Endothelial cell of umbilical vein (primary cell): ENCODE results near the gene TRIML1. TPM values are rescaled to one million over a fixed set of nuclear protein-coding genes. Genes with fewer than 3 reads are reported as not detected.

Experiments used
- BruUV-seq: library from RNA; stranded (reverse); fragments of 400-500 nt; replicated peaks from 2 replicates; lab custom pipeline; 2021; lab: Mats Ljungman, UMichigan
- CTCF ChIA-PET: fragments of 300-600, 350-600 bp; sonication (Branson Sonifier 250); formaldehyde crosslinking; loops from one replicate; lab custom pipeline; 2021; ENCODE audit warnings: antibody characterized with exemption, inconsistent platforms; lab: Charles Lee
- POLR2A ChIA-PET: fragments of 300-600, 350-600 bp; sonication (Branson Sonifier 250); formaldehyde crosslinking; loops from one replicate; lab custom pipeline; 2021; ENCODE audit warnings: antibody characterized with exemption, inconsistent platforms; lab: Charles Lee
- DNase-seq: peaks from one replicate; pipeline ENCODE4 v3.0.0-alpha.2; 2011; ENCODE audit warnings: low read depth, low spot score
- FAIRE-seq: peaks from 2 replicates; lab custom pipeline; 2011; peaks lifted over from hg19 to GRCh38; lab: Jason Lieb, UNC
- H2AFZ ChIP-seq: 2 replicates; pipeline ENCODE4 v1.6.0; 2012; ENCODE audit warnings: low read depth, low read length, control low read depth, inconsistent platforms
- H3K27ac ChIP-seq: 2 replicates; pipeline ENCODE4 v1.5.1; 2011; ENCODE audit warnings: low read depth, mild to moderate bottlenecking, control low read depth, low read length, moderate library complexity; ENCODE audit not compliant: insufficient read depth
- H3K27me3 ChIP-seq, 2 experiments: 2 replicates each; pipeline versions ENCODE4 v1.6.0 to v1.6.1; 2011; ENCODE audit warnings: low read length in 2 of 2, mixed read lengths in 1 of 2; ENCODE audit not compliant: control insufficient read depth in 2 of 2, insufficient read depth in 2 of 2
- H3K36me3 ChIP-seq, 2 experiments: 2 replicates in 1 of 2; 3 replicates in 1 of 2; pipeline ENCODE4 v1.5.1; 2011; ENCODE audit warnings: low read length in 2 of 2, mild to moderate bottlenecking in 1 of 2, moderate library complexity in 1 of 2; ENCODE audit not compliant: control insufficient read depth in 2 of 2, insufficient read depth in 2 of 2; ENCODE audit errors: extremely low read depth in 1 of 2
- H3K4me1 ChIP-seq: 3 replicates; pipeline ENCODE4 v1.5.1; 2011; ENCODE audit warnings: mild to moderate bottlenecking, low read length; ENCODE audit not compliant: control insufficient read depth, insufficient read depth; ENCODE audit errors: extremely low read depth
- H3K4me2 ChIP-seq: 2 replicates; pipeline ENCODE4 v1.6.1; 2011; ENCODE audit warnings: low read length, control low read depth, mixed read lengths; ENCODE audit not compliant: insufficient read depth
- H3K4me3 ChIP-seq, 3 experiments: fragments of 200-600 bp in 1 of 3; sonication (generic), shearing (Covaris generic) in 1 of 3; replicated peaks in 1 of 3; 2 replicates each; pipeline ENCODE4 v1.5.1; 2011 to 2016; ENCODE audit warnings: control low read depth in 3 of 3, low read length in 3 of 3, mild to moderate bottlenecking in 2 of 3, inconsistent platforms in 1 of 3, low read depth in 1 of 3, moderate library complexity in 1 of 3; ENCODE audit not compliant: insufficient read depth in 1 of 3
- H3K79me2 ChIP-seq: 2 replicates; pipeline ENCODE4 v1.6.0; 2012; ENCODE audit warnings: low read length, inconsistent platforms; ENCODE audit not compliant: control insufficient read depth, insufficient read depth
- H3K9ac ChIP-seq: replicated peaks from 2 replicates; pipeline ENCODE3; 2011; ENCODE audit warnings: low read length, control low read depth; ENCODE audit not compliant: insufficient read depth; ENCODE audit errors: extremely low read depth
- H3K9me1 ChIP-seq: replicated peaks from 3 replicates; pipeline ENCODE4 v1.6.0; 2011; ENCODE audit warnings: mild to moderate bottlenecking, low read length; ENCODE audit not compliant: control insufficient read depth, insufficient read depth; ENCODE audit errors: extremely low read depth
- H3K9me3 ChIP-seq: replicated peaks from 2 replicates; pipeline ENCODE4 v1.5.1; 2012; ENCODE audit warnings: low read length, inconsistent platforms; ENCODE audit not compliant: control insufficient read depth, insufficient read depth
- H4K20me1 ChIP-seq: replicated peaks from 2 replicates; pipeline ENCODE3; 2011; ENCODE audit warnings: mild to moderate bottlenecking, low read length; ENCODE audit not compliant: control insufficient read depth, insufficient read depth; ENCODE audit errors: extremely low read depth
- CTCF ChIP-seq, 2 donors: IDR thresholded peaks; 1 replicate in 1 of 2; 2 replicates in 1 of 2; pipeline ENCODE4 v1.5.1; 2011; ENCODE audit warnings: low read length in 2 of 2, mild to moderate bottlenecking in 2 of 2, moderate library complexity in 2 of 2, control low read depth in 1 of 2, inconsistent platforms in 1 of 2, low read depth in 1 of 2; ENCODE audit not compliant: insufficient read depth in 1 of 2; ENCODE audit errors: extremely low read depth in 1 of 2
- EZH2 ChIP-seq: IDR thresholded peaks from 2 replicates; pipeline ENCODE4 v1.6.1; 2012; ENCODE audit warnings: borderline replicate concordance, low read depth, mild to moderate bottlenecking, moderate library complexity, low read length, inconsistent platforms; ENCODE audit not compliant: severe bottlenecking
- FOS ChIP-seq: IDR thresholded peaks from 2 replicates; pipeline ENCODE4 v1.6.1; 2011; ENCODE audit warnings: mild to moderate bottlenecking, low read length, moderate library complexity, borderline replicate concordance; ENCODE audit not compliant: insufficient read depth
- GATA2 ChIP-seq: IDR thresholded peaks from 2 replicates; pipeline ENCODE4 v1.7.0; 2011; ENCODE audit warnings: low read depth, mild to moderate bottlenecking, moderate library complexity, mixed read lengths, low read length; ENCODE audit not compliant: insufficient read length, insufficient read depth
- JUN ChIP-seq: IDR thresholded peaks from 2 replicates; pipeline ENCODE4 v1.6.1; 2011; ENCODE audit warnings: borderline replicate concordance, low read depth; ENCODE audit not compliant: insufficient read length, insufficient read depth
- MAX ChIP-seq: IDR thresholded peaks from 2 replicates; pipeline ENCODE4 v1.6.1; 2011; ENCODE audit not compliant: insufficient read depth, insufficient read length
- MYC ChIP-seq: IDR thresholded peaks from one replicate; pipeline ENCODE4 v1.6.1; 2011; ENCODE audit warnings: mild to moderate bottlenecking, low read depth, low read length
- POLR2A ChIP-seq: IDR thresholded peaks from 2 replicates; pipeline ENCODE4 v1.6.1; 2012; ENCODE audit warnings: low read depth, mild to moderate bottlenecking, control low read depth, low read length
- POLR2AphosphoS5 ChIP-seq: IDR thresholded peaks from 2 replicates; pipeline ENCODE4 v1.6.1; 2012; ENCODE audit warnings: low read depth, mild to moderate bottlenecking, control low read depth, low read length, moderate library complexity; ENCODE audit not compliant: insufficient read depth
- dilution Hi-C: fragments of 300-500 bp; cut with MboI; formaldehyde crosslinking; loops from one replicate; pipeline ENCODE4 v1.15.0; 2019; ENCODE audit warnings: low sequenced_read_pairs; ENCODE audit not compliant: extremely low pct_ligation_motif_present
- intact Hi-C: fragments of 100-400 bp; cut with micrococcal nuclease; formaldehyde crosslinking; loops from one replicate; pipeline ENCODE4 v1.10.0; 2022
- polyA plus RNA-seq, 4 experiments: library from polyadenylated mRNA; depleted of rRNA in 3 of 4; stranded (reverse) in 3 of 4; unstranded in 1 of 4; fragments of >200 nt; gene quantifications; 2 replicates each; pipeline versions ENCODE4 v1.2.1 to v1.2.3, GENCODE V29; 2011 to 2012; ENCODE audit warnings: missing spikeins in 1 of 4
- total RNA-seq: library from RNA; stranded (reverse); gene quantifications from 2 replicates; pipeline ENCODE4 v1.2.3, GENCODE V29; 2021

Gene TRIML1
- total and polyA plus RNA-seq, 2 donors (not counting 3 experiments of a cell fraction or from before 2014, with no cell fraction given): not detected

- Histone ChIP-seq H3K4me2 (no peak overlapping the region), H3K4me1 (no peaks in the 10 kb centered on the region), H4K20me1 (no peaks in the 10 kb centered on the region), H3K9me3 (peaks cover 5% of the 10 kb centered on the region), H2AFZ (no peak overlapping the region), H3K36me3 (no peaks in the 10 kb centered on the region), H3K79me2 (no peaks in the 10 kb centered on the region), H3K27ac (no peak overlapping the region), H3K4me3 (no peak overlapping the region), H3K27me3 (no peaks in the 10 kb centered on the region), H3K9ac (no peak overlapping the region), H3K9me1 (no peaks in the 10 kb centered on the region)
- TF ChIP-seq GATA2: no peak
- no TSS peak for BruUV-seq
- no peak for FAIRE-seq
- ChIA-PET POLR2A (no interaction called here), CTCF (no interaction called here)
- intact Hi-C loops (no loop called here), dilution Hi-C loops (no loop called here)
- no peak for DNase-seq
Measured at GRCh38 chr4:188146618-188147017, 7.4 kb downstream of the TRIML1 start.

- Histone ChIP-seq H3K27ac (no peak overlapping the region), H4K20me1 (no peaks in the 10 kb centered on the region), H3K4me2 (no peak overlapping the region), H3K79me2 (no peaks in the 10 kb centered on the region), H3K9ac (no peak overlapping the region), H3K27me3 (no peaks in the 10 kb centered on the region), H3K4me3 (no peak overlapping the region), H2AFZ (no peak overlapping the region), H3K9me3 (peaks cover 4% of the 10 kb centered on the region), H3K36me3 (no peaks in the 10 kb centered on the region), H3K9me1 (no peaks in the 10 kb centered on the region), H3K4me1 (no peaks in the 10 kb centered on the region)
- dilution Hi-C loops (no loop called here), intact Hi-C loops (no loop called here)
- CTCF ChIA-PET: no interaction called here
- TF ChIP-seq POLR2AphosphoS5 (no peak), POLR2A (no peak), CTCF (IDR thresholded peaks at IDR 0.05; ENCODE audit: extremely low read depth in 1 of 2, insufficient read depth in 1 of 2, low read depth in 1 of 2, low read length in 2 of 2) (no peak), GATA2 (no peak), JUN (no peak), MAX (no peak), FOS (no peak), MYC (no peak), EZH2 (no peak)
- no TSS peak for BruUV-seq
- DNase-seq (no peak), FAIRE-seq (no peak)
- POLR2A ChIA-PET: no interaction called here
Measured at GRCh38 chr4:188147176-188147575, 7.9 kb downstream of the TRIML1 start.
